Smooth muscle cell of the brain vasculature (primary cell): ENCODE measurements around the gene LRRC3C.

Source experiments
- DNase-seq: peaks from one replicate; pipeline ENCODE4 v3.0.0-alpha.2; 2012; ENCODE audit warnings: low read depth, low spot score

The LRRC3C gene

GRCh38 chr17:39923836-39924690 lies 3.5 kb upstream of the LRRC3C start:
- DNase-seq, result no peak

GRCh38 chr17:39924691-39925055 lies 2.9 kb upstream of the LRRC3C start:
- no peak for DNase-seq

- no peak for DNase-seq
Measured at GRCh38 chr17:39925282-39926134, 2.0 kb upstream of the LRRC3C start.

GRCh38 chr17:39926135-39926587 lies 1.4 kb upstream of the LRRC3C start:
- no peak for DNase-seq

GRCh38 chr17:39926588-39927100 lies 888 bp upstream of the LRRC3C start:
- no peak for DNase-seq

- DNase-seq, result no peak
Measured at GRCh38 chr17:39927929-39928857, 661 bp downstream of the LRRC3C start.

GRCh38 chr17:39928858-39929645 lies 1.5 kb downstream of the LRRC3C start:
- no peak for DNase-seq

- DNase-seq, result no peak
Measured at GRCh38 chr17:39929646-39930407, 2.3 kb downstream of the LRRC3C start.

- DNase-seq, result no peak
Measured at GRCh38 chr17:39933912-39934311, 6.4 kb downstream of the LRRC3C start.

- DNase-seq, result no peak
Measured at GRCh38 chr17:39934324-39934723, 6.8 kb downstream of the LRRC3C start.

GRCh38 chr17:39935909-39936308 lies 8.4 kb downstream of the LRRC3C start:
- no peak for DNase-seq

- no peak for DNase-seq
Measured at GRCh38 chr17:39937447-39937846, 9.9 kb downstream of the LRRC3C start.

GRCh38 chr17:39938140-39938869 lies 10.8 kb downstream of the LRRC3C start:
- DNase-seq, result no peak

- DNase-seq, result no peak
Measured at GRCh38 chr17:39939106-39939505, 11.6 kb downstream of the LRRC3C start.

GRCh38 chr17:39939588-39940419 lies 12.3 kb downstream of the LRRC3C start:
- no peak for DNase-seq

- DNase-seq, result no peak
Measured at GRCh38 chr17:39943702-39944392, 16.3 kb downstream of the LRRC3C start.

GRCh38 chr17:39944393-39944711 lies 16.8 kb downstream of the LRRC3C start:
- DNase-seq, result no peak
